NCI-H526 treated with DMSO at 0.1 percent for 48 hours (cell line): ENCODE measurements around the gene DLAT.
"Not testable (repeated sequence)": the region's sequence is repeated elsewhere in the genome, so short reads cannot be mapped to it uniquely, and the experiment has no call there.

Experiments
- DNase-seq: peaks from one replicate; lab custom pipeline; 2025; lab: John Stamatoyannopoulos, UW

Gene DLAT

GRCh38 chr11:112024773-112025678 lies at the start of gene DLAT:
Gene DLAT, plus strand, starts transcription at chr11:112025408. Its CDS starts 65 bp downstream, at chr11:112025473.
- peak; percentile 98 for DNase-seq

- no peak for DNase-seq
These were observed 49.0 kb upstream of the DLAT start for GRCh38 chr11:111976119-111976766.

GRCh38 chr11:111976767-111977145 lies 48.5 kb upstream of the DLAT start:
- peak; percentile 46 for DNase-seq

- peak; percentile 77 for DNase-seq
These were observed 47.8 kb upstream of the DLAT start for GRCh38 chr11:111977146-111978027.

DNA sequence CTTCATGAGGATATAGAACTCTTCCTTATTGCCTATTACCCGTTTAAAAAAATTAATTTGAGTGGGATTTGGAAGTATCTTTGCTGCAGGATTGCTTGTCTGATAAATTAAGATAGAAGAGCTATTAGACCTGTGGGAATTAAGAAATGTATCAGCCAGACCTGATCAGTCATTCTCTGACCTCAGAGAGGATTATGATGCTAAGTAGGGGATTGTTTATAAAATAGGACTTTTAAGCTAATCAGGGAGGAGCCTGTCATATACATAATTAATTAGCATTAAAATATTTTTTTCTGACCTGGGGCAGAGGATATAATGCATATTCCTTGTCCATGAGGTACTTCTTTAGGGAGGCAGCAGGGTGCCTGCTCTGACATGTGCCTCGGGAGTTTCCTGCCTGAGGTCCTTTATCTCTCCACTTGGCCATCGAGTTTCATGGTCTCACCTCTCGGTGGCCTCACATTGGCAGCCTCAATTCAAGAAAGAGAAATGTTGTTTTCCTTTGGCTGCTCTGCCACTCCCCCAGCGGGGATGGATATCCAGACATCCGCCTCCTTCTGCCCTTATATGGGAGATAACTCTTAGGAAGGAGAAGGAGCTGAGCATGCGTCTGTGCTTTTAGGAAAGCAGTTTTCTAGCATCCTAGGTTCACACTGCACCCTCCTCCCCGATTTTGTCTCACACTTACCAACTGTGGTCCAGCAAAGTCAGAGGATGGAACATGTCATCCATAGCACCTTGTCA lies 47.0 kb upstream of the DLAT start:
- DNase-seq, result peak; percentile 80

GRCh38 chr11:111980062-111980461 lies 45.1 kb upstream of the DLAT start:
- no peak for DNase-seq

DNA sequence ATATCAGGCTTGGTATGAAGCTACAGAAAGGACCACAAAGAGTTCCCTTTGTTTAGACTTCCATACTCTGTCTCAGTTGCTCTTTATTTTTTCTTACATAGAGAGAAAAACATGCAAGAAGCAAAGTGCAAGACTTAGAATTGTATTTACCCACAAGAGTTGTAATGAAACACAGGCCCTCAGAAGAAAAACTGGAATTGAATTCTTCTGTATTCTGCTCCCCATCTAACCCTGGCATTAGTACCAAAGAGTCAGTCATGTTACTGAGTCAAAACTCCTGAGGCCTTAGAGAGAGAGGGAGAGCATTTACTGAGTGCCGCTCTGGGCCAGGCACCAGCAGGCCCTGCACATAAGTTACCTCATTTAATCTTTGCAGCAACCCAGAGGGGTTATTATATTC lies 43.9 kb upstream of the DLAT start:
- no peak for DNase-seq

- DNase-seq, result peak; percentile 96
These were observed 43.2 kb upstream of the DLAT start for GRCh38 chr11:111982019-111982464.

DNA sequence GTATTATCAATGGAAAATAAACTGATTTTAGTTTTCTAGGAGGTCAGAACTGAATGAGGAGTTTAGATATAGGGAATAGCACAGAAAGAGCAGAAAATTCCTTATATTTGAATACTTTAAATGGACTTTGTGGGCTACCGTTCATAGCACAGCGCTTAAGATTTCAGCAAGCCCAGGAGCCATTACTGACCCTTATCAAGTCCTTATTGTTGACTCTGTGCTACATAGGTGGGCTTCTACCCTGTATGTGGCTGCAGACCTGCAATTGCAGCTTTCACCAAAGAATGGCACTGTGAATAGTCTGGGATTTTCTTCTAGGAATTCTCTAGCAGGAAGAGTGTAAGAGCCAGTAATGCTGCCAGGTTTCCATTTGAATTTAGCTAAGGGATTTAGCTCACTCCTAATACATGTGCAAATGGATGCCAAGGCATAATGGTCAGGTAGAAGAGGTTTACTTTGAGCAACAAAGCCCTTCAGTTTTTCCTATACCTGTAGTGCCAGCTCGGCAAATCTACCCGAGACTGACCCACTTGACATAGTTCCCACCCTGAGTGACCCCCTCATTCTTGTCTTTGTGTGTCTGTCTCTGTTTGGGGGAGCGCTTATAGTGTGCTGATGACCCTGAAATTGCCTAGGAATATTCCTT lies 42.5 kb upstream of the DLAT start:
- peak; percentile 91 for DNase-seq

DNA sequence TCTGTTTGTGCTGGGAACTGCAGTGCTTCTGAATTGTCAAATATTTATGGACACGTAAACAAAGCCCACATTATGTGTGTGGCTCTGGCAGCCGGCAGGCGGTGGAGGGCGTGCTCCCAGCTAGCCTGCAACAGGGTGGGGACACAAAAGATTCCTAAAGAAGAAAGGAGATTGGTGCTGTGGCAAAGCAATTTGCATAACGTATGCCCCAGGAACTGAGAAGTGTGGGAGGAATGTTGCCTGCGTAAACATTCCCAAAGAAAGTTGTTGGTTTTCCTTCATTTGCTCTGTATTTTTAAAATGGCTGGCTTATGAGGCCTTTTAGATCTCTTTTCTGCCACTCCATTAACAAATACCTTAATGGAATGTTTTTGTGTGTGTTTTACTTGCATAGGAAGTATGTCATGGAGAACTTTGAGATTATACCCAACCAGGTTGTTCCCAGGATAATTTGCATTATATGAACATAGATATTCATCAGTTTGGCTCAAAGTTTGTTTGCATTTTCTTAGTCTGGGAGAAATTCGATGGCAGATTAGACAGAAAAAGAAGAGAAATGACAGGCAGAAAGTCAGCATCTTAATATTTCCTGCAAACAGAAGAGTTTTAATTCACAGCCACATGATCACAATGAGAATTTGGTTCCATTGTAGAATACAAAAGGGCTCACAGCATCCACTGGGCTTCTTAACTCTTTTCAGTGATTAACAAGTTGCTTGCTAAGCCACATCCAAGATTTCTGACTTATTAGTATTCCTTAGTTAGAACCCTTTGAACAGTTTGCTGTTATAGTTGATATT lies 41.8 kb upstream of the DLAT start:
- peak; percentile 100 for DNase-seq

DNA sequence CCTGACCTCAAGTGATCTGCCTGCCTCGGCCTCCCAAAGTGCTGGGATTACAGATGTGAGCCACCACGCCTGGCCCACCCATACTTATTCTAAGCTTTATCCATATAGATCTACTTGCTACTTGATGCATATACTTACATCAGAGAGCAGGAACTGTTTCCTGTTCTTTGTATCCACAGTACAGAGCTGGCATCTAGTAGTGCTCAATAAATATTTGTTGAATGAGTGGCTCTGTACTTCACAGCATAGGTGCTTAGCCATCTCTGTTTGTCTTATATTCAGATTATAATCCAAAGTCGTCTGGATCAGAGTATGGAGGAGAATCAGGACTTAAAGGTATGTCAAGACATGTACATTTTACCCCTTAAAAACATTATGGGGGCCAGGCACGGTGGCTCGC lies 38.6 kb upstream of the DLAT start:
- no peak for DNase-seq

GRCh38 chr11:111990381-111990780 lies 34.8 kb upstream of the DLAT start:
- DNase-seq, result no peak

DNA sequence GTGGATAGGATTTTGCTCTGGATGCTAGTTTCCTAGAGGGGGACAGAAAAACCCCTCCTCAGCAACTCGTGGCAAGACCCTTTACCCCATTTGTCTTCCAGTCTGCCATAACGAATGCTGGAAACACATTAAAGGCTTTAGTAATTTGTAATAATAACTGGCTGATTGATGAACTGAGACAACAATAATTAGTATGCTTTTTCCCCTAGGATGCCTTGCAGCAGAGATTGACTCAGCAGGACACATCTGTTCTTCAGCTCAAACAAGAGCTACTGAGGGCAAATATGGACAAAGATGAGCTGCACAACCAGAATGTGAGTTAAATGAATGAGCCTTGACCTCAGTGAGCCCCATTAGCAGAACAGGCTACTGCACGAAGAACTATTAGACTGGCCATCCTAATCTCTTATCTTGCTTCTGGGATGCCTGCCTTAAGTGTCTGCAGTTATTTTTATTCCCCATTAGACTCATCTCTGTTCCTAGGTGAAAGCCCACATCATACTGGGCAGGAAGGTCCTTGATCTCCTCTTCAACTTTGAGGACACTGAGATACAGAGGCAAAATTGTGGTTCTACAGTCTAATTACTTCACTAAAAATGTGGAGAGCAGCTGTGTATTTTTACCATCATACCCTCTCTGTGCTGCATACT lies 32.9 kb upstream of the DLAT start:
- no peak for DNase-seq

- no peak for DNase-seq
These were observed 29.1 kb upstream of the DLAT start for GRCh38 chr11:111996129-111996528.

GRCh38 chr11:111996669-111997068 lies 28.5 kb upstream of the DLAT start:
- DNase-seq, result not testable (repeated sequence)

GRCh38 chr11:111999111-111999510 lies 26.1 kb upstream of the DLAT start:
- DNase-seq, result no peak

DNA sequence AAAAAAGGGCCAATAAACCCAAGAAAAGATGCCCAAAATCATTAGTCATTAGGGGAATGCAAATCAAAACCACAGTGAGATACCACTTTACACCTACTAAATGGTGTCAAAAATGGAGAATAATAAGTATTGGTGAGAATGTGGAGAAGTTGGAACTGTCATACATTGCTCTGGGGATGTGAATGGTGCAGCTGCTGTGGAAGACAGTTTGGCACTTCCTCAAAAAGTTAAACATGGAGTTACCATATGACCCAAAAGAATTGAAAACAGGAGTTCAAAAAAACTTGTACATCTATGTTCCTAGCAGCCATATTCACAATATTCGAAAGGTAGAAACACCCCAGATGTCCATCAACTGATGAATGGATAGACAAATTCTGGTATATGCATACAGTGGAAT lies 24.5 kb upstream of the DLAT start:
- no peak for DNase-seq

GRCh38 chr11:112002491-112003216 lies 22.6 kb upstream of the DLAT start:
- no peak for DNase-seq

GRCh38 chr11:112004389-112004788 lies 20.8 kb upstream of the DLAT start:
- DNase-seq, result no peak
